ENCODE results near the gene EHMT1.

EHMT1 gene

DNA sequence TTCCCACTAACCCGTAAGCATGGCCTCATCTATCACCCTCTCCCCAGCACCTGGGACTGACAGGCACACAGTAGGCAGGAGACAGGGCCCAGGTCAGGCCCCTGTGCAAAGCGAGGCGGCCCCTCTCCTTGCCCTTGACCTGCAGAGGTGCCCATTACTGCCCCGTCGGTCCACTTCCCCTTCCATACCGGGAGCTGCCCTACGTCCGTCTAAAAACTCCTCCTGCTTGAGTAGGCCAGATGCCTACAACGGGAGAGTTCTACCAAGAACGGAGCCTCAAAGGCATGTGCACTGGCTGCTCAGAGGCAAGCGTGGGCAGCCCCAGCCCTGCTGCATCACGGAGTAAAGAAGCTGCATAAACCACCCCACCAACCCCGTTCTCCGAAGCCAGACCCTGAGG lies 35.5 kb upstream of the EHMT1 start:
- H3K27ac ChIP-seq = no peak overlapping the region
- TF ChIP-seq, protein P1, sequence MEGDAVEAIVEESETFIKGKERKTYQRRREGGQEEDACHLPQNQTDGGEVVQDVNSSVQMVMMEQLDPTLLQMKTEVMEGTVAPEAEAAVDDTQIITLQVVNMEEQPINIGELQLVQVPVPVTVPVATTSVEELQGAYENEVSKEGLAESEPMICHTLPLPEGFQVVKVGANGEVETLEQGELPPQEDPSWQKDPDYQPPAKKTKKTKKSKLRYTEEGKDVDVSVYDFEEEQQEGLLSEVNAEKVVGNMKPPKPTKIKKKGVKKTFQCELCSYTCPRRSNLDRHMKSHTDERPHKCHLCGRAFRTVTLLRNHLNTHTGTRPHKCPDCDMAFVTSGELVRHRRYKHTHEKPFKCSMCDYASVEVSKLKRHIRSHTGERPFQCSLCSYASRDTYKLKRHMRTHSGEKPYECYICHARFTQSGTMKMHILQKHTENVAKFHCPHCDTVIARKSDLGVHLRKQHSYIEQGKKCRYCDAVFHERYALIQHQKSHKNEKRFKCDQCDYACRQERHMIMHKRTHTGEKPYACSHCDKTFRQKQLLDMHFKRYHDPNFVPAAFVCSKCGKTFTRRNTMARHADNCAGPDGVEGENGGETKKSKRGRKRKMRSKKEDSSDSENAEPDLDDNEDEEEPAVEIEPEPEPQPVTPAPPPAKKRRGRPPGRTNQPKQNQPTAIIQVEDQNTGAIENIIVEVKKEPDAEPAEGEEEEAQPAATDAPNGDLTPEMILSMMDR (conservative IDR thresholded peaks at IDR 0.05) = no peak
- TF ChIP-seq ZFX (IDR thresholded peaks at IDR 0.05) = no peak

DNA sequence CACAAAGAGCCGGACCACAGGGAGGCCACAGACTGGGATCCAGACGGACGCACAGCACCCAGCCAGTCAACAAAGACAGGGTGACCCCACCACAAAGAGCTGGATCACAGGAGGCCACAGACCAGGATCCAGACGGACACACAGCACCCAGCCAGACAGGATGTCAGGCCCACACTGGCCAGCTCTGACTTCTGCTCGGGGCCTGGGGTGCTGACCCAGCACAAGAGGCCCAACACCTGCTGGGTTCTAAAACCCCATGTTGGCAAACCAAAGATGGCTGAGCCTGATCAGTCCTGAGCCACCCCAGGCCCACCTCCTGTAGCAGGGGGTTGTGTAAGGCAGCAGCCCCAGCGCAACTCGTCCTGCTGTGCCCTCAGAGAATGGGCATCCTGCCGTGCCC lies 34.8 kb upstream of the EHMT1 start:
- TF ChIP-seq, protein P1 (conservative IDR thresholded peaks at IDR 0.05) = no peak
- no peak for TF ChIP-seq ZFX (IDR thresholded peaks at IDR 0.05)
- no peak overlapping the region for H3K27ac ChIP-seq

DNA sequence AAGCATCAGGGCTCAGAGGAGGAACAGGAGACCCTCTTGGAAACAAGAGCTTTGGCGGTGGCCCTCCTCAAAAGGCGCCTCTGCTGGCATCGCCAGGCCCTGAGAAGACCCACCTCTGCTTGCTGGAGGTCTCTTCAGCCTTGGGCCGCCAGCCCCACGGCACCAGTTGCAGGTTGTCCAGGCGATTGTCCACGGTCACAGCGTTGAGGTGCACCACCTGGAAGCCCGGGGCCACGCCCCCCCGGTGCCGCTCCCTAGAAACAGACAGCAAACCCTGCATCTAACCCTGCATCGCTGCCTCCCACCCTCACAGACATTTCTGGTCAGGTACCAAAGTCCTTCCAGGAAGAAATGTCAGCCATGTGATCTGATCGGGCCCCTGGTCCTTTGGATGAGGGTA lies 32.0 kb upstream of the EHMT1 start:
- no peak for TF ChIP-seq ZFX (IDR thresholded peaks at IDR 0.05)
- TF ChIP-seq, protein P1 (conservative IDR thresholded peaks at IDR 0.05) = no peak
- no peak overlapping the region for H3K27ac ChIP-seq

DNA sequence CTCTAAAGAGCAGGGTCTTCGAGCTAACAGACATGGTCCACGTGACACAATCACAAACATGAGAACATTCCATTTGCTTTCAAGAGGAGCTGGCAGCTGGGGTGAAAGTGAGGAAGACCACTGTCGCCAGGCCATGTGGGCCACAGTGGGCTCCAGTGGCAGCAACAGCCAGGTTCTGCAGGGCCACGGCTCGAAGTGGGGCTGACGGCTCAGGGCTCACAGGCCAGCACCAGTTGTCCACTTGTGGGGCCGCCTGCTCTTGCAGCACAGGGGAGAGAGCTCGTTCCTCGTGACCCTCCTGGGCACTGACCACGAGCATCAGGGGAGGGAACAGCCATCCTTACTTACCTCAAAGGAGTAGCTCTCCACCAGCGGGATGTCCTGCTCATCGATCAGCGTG lies 30.5 kb upstream of the EHMT1 start:
- no peak for TF ChIP-seq ZFX (IDR thresholded peaks at IDR 0.05)
- TF ChIP-seq, protein P1 (conservative IDR thresholded peaks at IDR 0.05) = no peak
- H3K27ac ChIP-seq = peak overlapping the region; percentile 88; the same call in 1 of the 2 replicates

DNA sequence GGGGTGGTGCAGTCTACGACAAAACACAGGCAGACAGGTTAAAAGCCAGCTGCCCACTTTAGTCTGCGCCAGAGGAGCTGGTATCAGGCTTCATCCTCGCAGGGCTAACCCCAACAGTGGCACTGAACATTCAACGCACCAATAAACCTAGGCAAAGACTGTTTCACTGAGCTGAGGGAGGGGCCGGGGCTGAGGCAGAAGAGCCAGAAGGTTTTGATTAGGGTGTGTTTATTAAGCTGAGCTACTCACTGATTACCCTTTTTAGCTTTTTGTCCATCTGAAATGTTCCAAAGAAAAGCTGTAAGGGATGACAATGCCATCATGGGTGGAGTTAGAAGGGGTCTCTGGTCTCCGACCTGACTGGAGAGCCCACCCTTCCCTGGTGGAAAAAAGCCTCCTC lies 29.9 kb upstream of the EHMT1 start:
- H3K27ac ChIP-seq = peak overlapping the region; percentile 88

DNA sequence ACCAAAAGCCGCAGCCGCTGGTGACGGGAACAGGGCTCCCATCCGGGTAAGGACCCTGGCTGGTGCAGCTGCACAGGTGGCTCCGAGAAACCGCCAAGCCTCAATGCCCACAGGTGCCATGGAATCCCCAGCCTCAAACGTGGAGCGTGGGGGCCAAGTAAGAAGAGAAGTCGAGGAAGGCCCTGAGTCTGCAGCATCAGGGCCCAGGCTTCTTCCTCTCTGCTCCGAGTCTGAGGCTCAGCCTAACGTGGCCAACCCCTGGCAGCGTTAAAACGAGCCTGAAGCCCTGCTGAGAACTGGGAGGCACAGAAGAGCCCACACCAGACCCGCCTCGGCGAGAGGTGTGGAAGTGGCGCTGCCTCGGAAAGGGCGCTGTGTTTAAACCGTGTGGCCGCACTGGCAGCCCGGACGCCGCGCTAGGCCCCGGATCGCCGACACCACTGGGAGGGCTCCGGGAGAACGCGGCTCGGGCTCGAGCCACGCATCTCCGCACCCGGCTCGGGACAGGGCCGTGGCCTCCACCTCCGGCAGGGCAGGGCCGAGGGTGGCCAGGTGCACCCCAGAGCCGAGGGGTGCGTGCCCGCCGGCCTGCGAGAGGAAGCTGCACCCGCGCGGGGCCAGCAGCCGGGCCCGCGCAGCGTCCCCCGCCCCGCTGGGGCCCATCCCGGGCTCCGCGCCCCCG lies 29.2 kb upstream of the EHMT1 start:
- TF ChIP-seq, protein P1 (conservative IDR thresholded peaks at IDR 0.05) = no peak
- TF ChIP-seq ZFX (IDR thresholded peaks at IDR 0.05) = peak; percentile 89
- H3K27ac ChIP-seq = peak overlapping the region; percentile 88

More for the DNA sequence above, 29.9 kb upstream of the EHMT1 start:
- no peak for TF ChIP-seq ZFX (IDR thresholded peaks at IDR 0.05)
- TF ChIP-seq, protein P1 (conservative IDR thresholded peaks at IDR 0.05) = no peak

DNA sequence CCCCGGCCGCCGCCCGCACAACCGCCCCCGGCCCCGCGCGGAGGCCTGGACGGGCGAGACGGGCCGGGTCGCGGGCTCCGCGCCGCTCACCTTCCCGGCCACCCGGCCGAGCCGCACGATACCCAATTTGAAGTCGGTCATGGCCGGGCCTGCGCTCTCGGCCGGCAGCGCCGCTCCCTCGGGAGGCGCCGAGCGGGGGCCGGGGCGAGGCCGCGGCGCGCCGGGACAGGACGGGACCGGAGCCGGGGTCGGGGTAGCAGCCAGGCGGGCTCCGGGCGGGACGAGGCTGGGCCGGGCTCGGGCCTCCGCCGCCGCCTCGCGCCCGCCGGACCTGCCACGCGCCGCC lies 28.7 kb upstream of the EHMT1 start:
- peak overlapping the region; percentile 88 for H3K27ac ChIP-seq
- TF ChIP-seq ZFX (IDR thresholded peaks at IDR 0.05) = peak; percentile 87; the same call in 1 of the 2 replicates
- TF ChIP-seq, protein P1 (conservative IDR thresholded peaks at IDR 0.05) = no peak

Data from C4-2B (cell line).